ENCODE results near the gene SNX30.

GRCh38 chr9:112842555-112842954 lies 92.0 kb downstream of the SNX30 start:
- TF ChIP-seq CTCF (IDR thresholded peaks at IDR 0.05) (no peak), POLR2A (IDR thresholded peaks at IDR 0.05) (no peak)

All from Peyer's patch (tissue), 4 donors.